ENCODE results near the gene MSRB2. TPM values are rescaled to one million over a fixed set of nuclear protein-coding genes. Genes with fewer than 3 reads are reported as not detected.

MSRB2 gene
- total and polyA plus RNA-seq, 2 experiments from 2014 or later = 26.4 to 90.2 TPM

GRCh38 chr10:23158370-23158769, 63.0 kb downstream of the MSRB2 start:
- peak; percentile 80 for DNase-seq (ENCODE audit: low spot score)
- Histone ChIP-seq H3K36me3 (replicated peaks; ENCODE audit: insufficient read depth, low read depth) (no peaks in the 10 kb centered on the region), H3K4me3 (no peak overlapping the region), H4K20me1 (ENCODE audit: insufficient read depth, poor library complexity, severe bottlenecking) (no peaks in the 10 kb centered on the region), H3K9me3 (ENCODE audit: low read depth) (no peaks in the 10 kb centered on the region), H3K27me3 (peaks cover 37% of the 10 kb centered on the region), H3K4me2 (peak overlapping the region; percentile 65), H3K79me2 (no peaks in the 10 kb centered on the region), H3K9me2 (replicated peaks; ENCODE audit: insufficient read depth) (no peaks in the 10 kb centered on the region), H3K4me1 (ENCODE audit: insufficient read depth) (no peaks in the 10 kb centered on the region), H2AFZ (peak overlapping the region; percentile 58), H3K27ac (no peak overlapping the region)
- TF ChIP-seq EZH2 (IDR thresholded peaks at IDR 0.05; ENCODE audit: borderline replicate concordance) (no peak), CTCF (IDR thresholded peaks at IDR 0.05; ENCODE audit: poor library complexity) (peak; percentile 67), EZH2phosphoT487 (IDR thresholded peaks at IDR 0.05; ENCODE audit: low read depth, severe bottlenecking, unreplicated experiment) (no peak)
- WGBS (ENCODE audit: low lambda C conversion rate, missing lambda C conversion rate) = 2% methylated on average over 5 of the region's 5 CpGs

- Histone ChIP-seq H3K4me3 (no peak overlapping the region), H3K36me3 (replicated peaks; ENCODE audit: insufficient read depth, low read depth) (no peaks in the 10 kb centered on the region), H3K27ac (no peak overlapping the region), H3K79me2 (no peaks in the 10 kb centered on the region), H4K20me1 (ENCODE audit: insufficient read depth, poor library complexity, severe bottlenecking) (no peaks in the 10 kb centered on the region), H3K4me1 (ENCODE audit: insufficient read depth) (peaks cover 2% of the 10 kb centered on the region), H3K9me3 (ENCODE audit: low read depth) (no peaks in the 10 kb centered on the region), H3K4me2 (no peak overlapping the region), H2AFZ (no peak overlapping the region), H3K9me2 (replicated peaks; ENCODE audit: insufficient read depth) (no peaks in the 10 kb centered on the region), H3K27me3 (peaks cover 93% of the 10 kb centered on the region)
- 22% methylated on average over 26 of the region's 26 CpGs for WGBS (ENCODE audit: low lambda C conversion rate, missing lambda C conversion rate)
- TF ChIP-seq CTCF (IDR thresholded peaks at IDR 0.05; ENCODE audit: poor library complexity) (no peak), EZH2 (IDR thresholded peaks at IDR 0.05; ENCODE audit: borderline replicate concordance) (no peak), EZH2phosphoT487 (IDR thresholded peaks at IDR 0.05; ENCODE audit: low read depth, severe bottlenecking, unreplicated experiment) (no peak)
- DNase-seq (ENCODE audit: low spot score) = peak; percentile 75
Observed at GRCh38 chr10:23171232-23171876, 76.0 kb downstream of the MSRB2 start.

Small RNA genes lying within 50 kb of the gene (small RNA-seq; reads per million reads assigned to genes)
- not detected for gene RF00561

Other genes with a start within 250 kb of the MSRB2 start
- gene ARMC3, start 167.5 kb upstream of the MSRB2 start, total RNA-seq = 0.72 TPM in 1 of 2 replicates, not detected in the other
- gene ARMC3, start 167.5 kb upstream of the MSRB2 start, polyA plus RNA-seq = 0.41 TPM in 1 of 2 replicates, not detected in the other
- gene PTF1A, start 96.7 kb downstream of the MSRB2 start, total RNA-seq = not detected in 2 replicates
- gene PTF1A, start 96.7 kb downstream of the MSRB2 start, polyA plus RNA-seq = 0.28 TPM in 1 of 2 replicates, not detected in the other
- 0.10 TPM in 1 of 2 replicates, not detected in the other for gene C10orf67, start 249.2 kb downstream of the MSRB2 start, total RNA-seq
- not detected in 2 replicates for gene C10orf67, start 249.2 kb downstream of the MSRB2 start, polyA plus RNA-seq

Data from hepatocyte (in vitro differentiated cells).